Neural cell (in vitro differentiated cells): ENCODE data around the gene TRA2A.

Experiments used
- EZH2 ChIP-seq: fragments of 200-600, 300-800 bp; shearing (Covaris generic), sonication (generic); IDR thresholded peaks from 2 replicates; pipeline ENCODE4 v1.6.1; 2014; ENCODE audit warnings: antibody characterized with exemption, low read length, borderline replicate concordance, mild to moderate bottlenecking; ENCODE audit not compliant: insufficient read depth, poor library complexity, severe bottlenecking
- RAD21 ChIP-seq: fragments of 450-650 bp; conservative IDR thresholded peaks from 2 replicates; pipeline ENCODE4 v1.6.1; 2014; ENCODE audit warnings: antibody characterized with exemption, mild to moderate bottlenecking, moderate library complexity
- SMC3 ChIP-seq: fragments of 450-650 bp; conservative IDR thresholded peaks from 2 replicates; pipeline ENCODE4 v1.6.1; 2014; ENCODE audit warnings: antibody characterized with exemption, mild to moderate bottlenecking, moderate library complexity; ENCODE audit not compliant: poor library complexity
- TF ChIP-seq, protein P1 (sequence below): fragments of 450-650 bp; IDR thresholded peaks from 2 replicates; pipeline ENCODE4 v1.5.1; 2014; ENCODE audit warnings: antibody characterized with exemption, mild to moderate bottlenecking, moderate library complexity; ENCODE audit not compliant: poor library complexity, severe bottlenecking

DNA sequence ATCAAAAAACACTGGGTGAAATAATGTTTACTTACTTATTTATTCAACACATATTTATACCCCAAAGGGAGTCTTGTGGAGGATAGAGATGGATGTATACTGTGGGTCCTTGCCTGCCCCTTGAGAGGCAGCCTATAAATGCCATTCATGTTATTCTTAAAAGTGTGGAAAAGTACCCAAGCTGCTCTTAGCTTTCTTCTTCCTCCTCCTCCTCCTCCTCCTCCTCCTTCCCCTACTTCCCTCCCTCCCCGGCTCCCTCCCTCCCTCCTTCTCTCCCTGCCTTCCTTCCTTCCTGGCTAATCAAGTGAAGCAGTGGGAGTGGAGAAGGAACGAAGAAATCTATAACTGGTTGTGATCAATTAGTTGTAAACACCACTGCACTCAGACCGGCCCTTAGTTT lies 40.3 kb downstream of the TRA2A start:
- no peak for TF ChIP-seq SMC3
- TF ChIP-seq, protein P1, sequence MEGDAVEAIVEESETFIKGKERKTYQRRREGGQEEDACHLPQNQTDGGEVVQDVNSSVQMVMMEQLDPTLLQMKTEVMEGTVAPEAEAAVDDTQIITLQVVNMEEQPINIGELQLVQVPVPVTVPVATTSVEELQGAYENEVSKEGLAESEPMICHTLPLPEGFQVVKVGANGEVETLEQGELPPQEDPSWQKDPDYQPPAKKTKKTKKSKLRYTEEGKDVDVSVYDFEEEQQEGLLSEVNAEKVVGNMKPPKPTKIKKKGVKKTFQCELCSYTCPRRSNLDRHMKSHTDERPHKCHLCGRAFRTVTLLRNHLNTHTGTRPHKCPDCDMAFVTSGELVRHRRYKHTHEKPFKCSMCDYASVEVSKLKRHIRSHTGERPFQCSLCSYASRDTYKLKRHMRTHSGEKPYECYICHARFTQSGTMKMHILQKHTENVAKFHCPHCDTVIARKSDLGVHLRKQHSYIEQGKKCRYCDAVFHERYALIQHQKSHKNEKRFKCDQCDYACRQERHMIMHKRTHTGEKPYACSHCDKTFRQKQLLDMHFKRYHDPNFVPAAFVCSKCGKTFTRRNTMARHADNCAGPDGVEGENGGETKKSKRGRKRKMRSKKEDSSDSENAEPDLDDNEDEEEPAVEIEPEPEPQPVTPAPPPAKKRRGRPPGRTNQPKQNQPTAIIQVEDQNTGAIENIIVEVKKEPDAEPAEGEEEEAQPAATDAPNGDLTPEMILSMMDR, result no peak
- TF ChIP-seq RAD21, result no peak
- no peak for TF ChIP-seq EZH2
